Thyroid gland (tissue), 4 donors: ENCODE results near the gene AR. TPM values are rescaled to one million over a fixed set of nuclear protein-coding genes. Genes with fewer than 3 reads are reported as not detected.

Experiments
- DNase-seq, 2 donors: peaks; one replicate each; pipeline ENCODE4 v3.0.0-alpha.2; 2019
- H3K27ac ChIP-seq, 3 donors: fragments of 200-600 bp; sonication (generic); 1 replicate in 2 of 3; 2 replicates in 1 of 3; pipeline ENCODE4 v1.5.1; 2016 to 2019; ENCODE audit warnings: mild to moderate bottlenecking in 1 of 3, moderate library complexity in 1 of 3
- H3K27me3 ChIP-seq: fragments of 200-600 bp; sonication (generic); one replicate; pipeline ENCODE4 v1.5.1; 2019
- H3K36me3 ChIP-seq, 2 donors: fragments of 200-600 bp; sonication (generic); one replicate each; pipeline ENCODE4 v1.5.1; 2016 to 2019
- H3K4me1 ChIP-seq, 2 donors: fragments of 200-600 bp; sonication (generic); one replicate each; pipeline ENCODE4 v1.5.1; 2017 to 2019
- H3K4me3 ChIP-seq, 3 donors: fragments of 200-600 bp; sonication (generic); replicated peaks in 1 of 3; 1 replicate in 2 of 3; 2 replicates in 1 of 3; pipeline ENCODE4 v1.5.1; 2016; ENCODE audit warnings: mild to moderate bottlenecking in 1 of 3
- H3K9me3 ChIP-seq: fragments of 200-600 bp; sonication (generic); one replicate; pipeline ENCODE4 v1.5.1; 2017
- CTCF ChIP-seq, 6 experiments: fragments of 200-600 bp in 3 of 6; fragments of 450-650 bp in 3 of 6; sonication (generic) in 3 of 6; IDR thresholded peaks; one replicate each; pipeline ENCODE4 v1.5.1; 2016 to 2019; ENCODE audit warnings: antibody characterized with exemption in 6 of 6, mild to moderate bottlenecking in 2 of 6, inconsistent platforms in 1 of 6, moderate library complexity in 1 of 6
- POLR2A ChIP-seq, 2 donors: fragments of 450-650 bp; IDR thresholded peaks; one replicate each; pipeline ENCODE4 v1.6.1; 2017; ENCODE audit warnings: antibody characterized with exemption in 2 of 2, mild to moderate bottlenecking in 2 of 2, moderate library complexity in 1 of 2
- WGBS, 2 donors: methylation state at CpG; one replicate each; pipeline ENCODE4 v1.1.5; 2017; 5-methylcytosine and 5-hydroxymethylcytosine counted together
- intact Hi-C: fragments of 100-400 bp; cut with DNase I; formaldehyde crosslinking; loops from one replicate; pipeline ENCODE4 v1.15.1; 2023
- total RNA-seq, 4 donors: library from RNA; depleted of rRNA; stranded (reverse); fragments of >200 nt; gene quantifications; one replicate each; pipeline ENCODE4 v1.2.3, GENCODE V29; 2016

AR gene
- total RNA-seq, 4 donors from 2014 or later, result 5.2 to 15.0 (median 11.6) TPM

GRCh38 chrX:67750694-67751093 is 206.9 kb downstream of the AR start:
- 21 to 28% methylated on average over 2 of the region's 2 CpGs for WGBS, 2 donors
- Histone ChIP-seq H3K36me3 (no peaks in the 10 kb centered on the region), H3K27ac (no peak overlapping the region), H3K4me3 (no peak overlapping the region), H3K9me3 (no peaks in the 10 kb centered on the region), H3K4me1 (no peaks in the 10 kb centered on the region), H3K27me3 (no peaks in the 10 kb centered on the region)
- intact Hi-C loops, result no loop called here
- no peak for TF ChIP-seq POLR2A (IDR thresholded peaks at IDR 0.05)
- no peak for TF ChIP-seq CTCF (IDR thresholded peaks at IDR 0.05)
- DNase-seq, result peak; percentile 1 to 3

GRCh38 chrX:67759018-67759417 is 215.2 kb downstream of the AR start:
- no peak overlapping the region for H3K4me3 ChIP-seq
- intact Hi-C loops, result no loop called here
- no peaks in the 10 kb centered on the region for H3K36me3 ChIP-seq
- no peaks in the 10 kb centered on the region for H3K27me3 ChIP-seq
- DNase-seq, result no peak
- no peaks in the 10 kb centered on the region for H3K4me1 ChIP-seq
- TF ChIP-seq POLR2A (IDR thresholded peaks at IDR 0.05) (no peak), CTCF (IDR thresholded peaks at IDR 0.05) (no peak)
- H3K9me3 ChIP-seq, result no peaks in the 10 kb centered on the region
- H3K27ac ChIP-seq, result no peak overlapping the region
- 89 to 100% methylated on average over 1 of the region's 1 CpG for WGBS, 2 donors

GRCh38 chrX:67777148-67777547 is 233.3 kb downstream of the AR start:
- Histone ChIP-seq H3K9me3 (no peaks in the 10 kb centered on the region), H3K4me3 (no peak overlapping the region), H3K27ac (no peak overlapping the region), H3K4me1 (no peaks in the 10 kb centered on the region), H3K27me3 (no peaks in the 10 kb centered on the region), H3K36me3 (no peaks in the 10 kb centered on the region)
- no peak for TF ChIP-seq CTCF (IDR thresholded peaks at IDR 0.05)
- no peak for TF ChIP-seq POLR2A (IDR thresholded peaks at IDR 0.05)
- no peak for DNase-seq
- intact Hi-C loops, result no loop called here

GRCh38 chrX:67779099-67779498 is 235.3 kb downstream of the AR start:
- Histone ChIP-seq H3K4me3 (no peak overlapping the region), H3K36me3 (no peaks in the 10 kb centered on the region), H3K27ac (no peak overlapping the region), H3K9me3 (no peaks in the 10 kb centered on the region), H3K27me3 (no peaks in the 10 kb centered on the region), H3K4me1 (no peaks in the 10 kb centered on the region)
- TF ChIP-seq POLR2A (IDR thresholded peaks at IDR 0.05) (no peak), CTCF (IDR thresholded peaks at IDR 0.05) (no peak)
- DNase-seq, result peak; percentile 14 to 38
- 72 to 75% methylated on average over 3 of the region's 3 CpGs for WGBS, 2 donors
- intact Hi-C loops, result no loop called here
